H1 (cell line): ENCODE measurements around the gene PCCA.

Experiments used
- POLR2AphosphoS5 ChIP-seq: IDR thresholded peaks from 2 replicates; pipeline ENCODE4 v1.6.1; 2011; ENCODE audit warnings: low read depth, low read length
- YY1 ChIP-seq: IDR thresholded peaks from 2 replicates; pipeline ENCODE4 v1.6.1; 2011; ENCODE audit warnings: low read depth, mild to moderate bottlenecking, low read length
- ZNF274 ChIP-seq: IDR thresholded peaks from 2 replicates; pipeline ENCODE4 v1.7.0; 2012; ENCODE audit warnings: low read length, borderline replicate concordance; ENCODE audit errors: extremely low read depth
- TF ChIP-seq, protein P1 (sequence below), 3 experiments: IDR thresholded peaks; 1 replicate in 2 of 3; 2 replicates in 1 of 3; pipeline versions ENCODE4 v1.5.1 to v1.6.1; 2011; ENCODE audit warnings: low read length in 3 of 3, mild to moderate bottlenecking in 3 of 3, inconsistent platforms in 2 of 3, low read depth in 1 of 3, moderate library complexity in 1 of 3; ENCODE audit not compliant: insufficient read depth in 1 of 3; ENCODE audit errors: control extremely low read depth in 1 of 3

DNA sequence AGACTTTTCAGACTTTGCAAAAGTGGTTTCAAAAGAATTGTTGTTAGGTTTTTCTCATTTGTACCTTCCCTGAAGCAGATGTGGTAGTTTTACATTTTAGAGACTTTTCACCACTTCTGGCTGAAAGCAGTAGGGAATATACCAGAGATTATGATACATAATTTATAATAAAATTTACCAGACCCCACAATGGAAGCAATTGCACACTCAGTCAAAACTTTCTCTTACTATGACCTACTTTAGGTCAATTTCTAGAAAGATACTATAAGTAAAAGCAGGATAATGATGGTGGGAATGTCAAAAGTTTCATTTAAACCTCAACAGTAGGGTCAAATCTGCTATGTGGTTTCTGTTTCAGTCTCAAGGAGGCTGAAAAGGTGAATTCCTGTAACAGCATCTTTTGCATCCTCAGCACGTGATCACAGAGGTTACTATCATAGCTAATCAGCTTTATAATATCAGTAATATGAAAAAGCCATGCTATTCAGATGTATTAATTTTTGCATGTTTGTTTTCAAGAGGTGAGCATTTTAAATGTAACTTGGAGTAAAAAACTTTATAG, 26.9 kb downstream of the PCCA start:
- TF ChIP-seq, protein P1, sequence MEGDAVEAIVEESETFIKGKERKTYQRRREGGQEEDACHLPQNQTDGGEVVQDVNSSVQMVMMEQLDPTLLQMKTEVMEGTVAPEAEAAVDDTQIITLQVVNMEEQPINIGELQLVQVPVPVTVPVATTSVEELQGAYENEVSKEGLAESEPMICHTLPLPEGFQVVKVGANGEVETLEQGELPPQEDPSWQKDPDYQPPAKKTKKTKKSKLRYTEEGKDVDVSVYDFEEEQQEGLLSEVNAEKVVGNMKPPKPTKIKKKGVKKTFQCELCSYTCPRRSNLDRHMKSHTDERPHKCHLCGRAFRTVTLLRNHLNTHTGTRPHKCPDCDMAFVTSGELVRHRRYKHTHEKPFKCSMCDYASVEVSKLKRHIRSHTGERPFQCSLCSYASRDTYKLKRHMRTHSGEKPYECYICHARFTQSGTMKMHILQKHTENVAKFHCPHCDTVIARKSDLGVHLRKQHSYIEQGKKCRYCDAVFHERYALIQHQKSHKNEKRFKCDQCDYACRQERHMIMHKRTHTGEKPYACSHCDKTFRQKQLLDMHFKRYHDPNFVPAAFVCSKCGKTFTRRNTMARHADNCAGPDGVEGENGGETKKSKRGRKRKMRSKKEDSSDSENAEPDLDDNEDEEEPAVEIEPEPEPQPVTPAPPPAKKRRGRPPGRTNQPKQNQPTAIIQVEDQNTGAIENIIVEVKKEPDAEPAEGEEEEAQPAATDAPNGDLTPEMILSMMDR (IDR thresholded peaks at IDR 0.05; ENCODE audit: control extremely low read depth in 1 of 3, insufficient read depth in 1 of 3, low read depth in 1 of 3, low read length in 3 of 3): no peak
- TF ChIP-seq ZNF274: no peak
- no peak for TF ChIP-seq YY1
- no peak for TF ChIP-seq POLR2AphosphoS5
